Vagina (tissue), 2 donors: ENCODE results near the gene TMEM42.

Source experiments
- CTCF ChIP-seq, 3 experiments: fragments of 450-650 bp in 2 of 3; fragments of 200-600 bp in 1 of 3; sonication (generic) in 1 of 3; IDR thresholded peaks; one replicate each; pipeline ENCODE4 v1.5.1; 2017 to 2019; ENCODE audit warnings: antibody characterized with exemption in 3 of 3, mild to moderate bottlenecking in 2 of 3, moderate library complexity in 2 of 3
- POLR2A ChIP-seq, 2 donors: fragments of 450-650 bp; IDR thresholded peaks; one replicate each; pipeline ENCODE4 v1.6.1; 2017; ENCODE audit warnings: antibody characterized with exemption in 2 of 2, mild to moderate bottlenecking in 2 of 2, moderate library complexity in 2 of 2

- no peak for TF ChIP-seq CTCF (IDR thresholded peaks at IDR 0.05)
- no peak for TF ChIP-seq POLR2A (IDR thresholded peaks at IDR 0.05)
These were observed 23.9 kb downstream of the TMEM42 start for GRCh38 chr3:44885618-44886017.
